Astrocyte (in vitro differentiated cells and primary cell): ENCODE data around the gene SSTR4. TPM values are rescaled to one million over a fixed set of nuclear protein-coding genes. Genes with fewer than 3 reads are reported as not detected.

Experiments used
- DNase-seq: peaks from one replicate; pipeline ENCODE4 v3.0.0-alpha.2; 2010; ENCODE audit warnings: low read depth
- FAIRE-seq: peaks from 2 replicates; lab custom pipeline; 2011; peaks lifted over from hg19 to GRCh38; lab: Jason Lieb, UNC
- H2AFZ ChIP-seq: 2 replicates; pipeline ENCODE4 v1.6.0; 2012; ENCODE audit warnings: low read depth, low read length, inconsistent platforms
- H3K27ac ChIP-seq: 2 replicates; pipeline ENCODE4 v1.5.1; 2011; ENCODE audit warnings: low read depth, low read length, inconsistent platforms
- H3K27me3 ChIP-seq: 2 replicates; pipeline ENCODE4 v1.6.0; 2011; ENCODE audit warnings: low read length, inconsistent platforms; ENCODE audit not compliant: insufficient read depth
- H3K36me3 ChIP-seq: 2 replicates; pipeline ENCODE4 v1.5.1; 2011; ENCODE audit warnings: low read length, inconsistent platforms; ENCODE audit not compliant: insufficient read depth
- H3K4me1 ChIP-seq: 2 replicates; pipeline ENCODE4 v1.5.1; 2011; ENCODE audit warnings: low read length, inconsistent platforms; ENCODE audit not compliant: insufficient read depth
- H3K4me2 ChIP-seq: 2 replicates; pipeline ENCODE4 v1.6.0; 2012; ENCODE audit warnings: low read length, inconsistent platforms
- H3K4me3 ChIP-seq: 2 replicates; pipeline ENCODE4 v1.5.1; 2011; ENCODE audit warnings: low read depth, mild to moderate bottlenecking, low read length, inconsistent platforms; ENCODE audit not compliant: insufficient read depth
- H3K79me2 ChIP-seq: 2 replicates; pipeline ENCODE4 v1.6.0; 2012; ENCODE audit warnings: mild to moderate bottlenecking, low read length, inconsistent platforms; ENCODE audit not compliant: insufficient read depth
- H3K9ac ChIP-seq: 2 replicates; pipeline ENCODE4 v1.6.0; 2012; ENCODE audit warnings: mild to moderate bottlenecking, low read length, inconsistent platforms
- H3K9me3 ChIP-seq: 2 replicates; pipeline ENCODE4 v1.5.1; 2012; ENCODE audit warnings: low read depth, mild to moderate bottlenecking, low read length, inconsistent platforms; ENCODE audit not compliant: insufficient read depth
- H4K20me1 ChIP-seq: 2 replicates; pipeline ENCODE4 v1.6.0; 2012; ENCODE audit warnings: low read length, inconsistent platforms; ENCODE audit not compliant: insufficient read depth
- H3K27ac Mint-ChIP-seq: one replicate; pipeline ENCODE4 v1.8.0; 2021; ENCODE audit warnings: mild to moderate bottlenecking, mixed read lengths; ENCODE audit not compliant: unreplicated experiment
- H3K27me3 Mint-ChIP-seq: one replicate; pipeline ENCODE4 v1.8.0; 2021; ENCODE audit warnings: low read depth, mixed read lengths; ENCODE audit not compliant: unreplicated experiment
- H3K36me3 Mint-ChIP-seq: one replicate; pipeline ENCODE4 v1.8.0; 2021; ENCODE audit warnings: low read depth, mixed read lengths; ENCODE audit not compliant: unreplicated experiment
- H3K4me1 Mint-ChIP-seq: one replicate; pipeline ENCODE4 v1.8.0; 2021; ENCODE audit warnings: low read depth, mixed read lengths; ENCODE audit not compliant: unreplicated experiment
- H3K4me3 Mint-ChIP-seq: one replicate; pipeline ENCODE4 v1.8.0; 2021; ENCODE audit warnings: mild to moderate bottlenecking, moderate library complexity, mixed read lengths; ENCODE audit not compliant: unreplicated experiment
- H3K9me3 Mint-ChIP-seq: one replicate; pipeline ENCODE4 v1.8.0; 2021; ENCODE audit warnings: mild to moderate bottlenecking, mixed read lengths; ENCODE audit not compliant: unreplicated experiment
- CTCF ChIP-seq: IDR thresholded peaks from 2 replicates; pipeline ENCODE4 v1.5.1; 2011; ENCODE audit warnings: low read depth, mild to moderate bottlenecking, inconsistent platforms, low read length, moderate library complexity; ENCODE audit not compliant: insufficient read depth
- EZH2 ChIP-seq: IDR thresholded peaks from 2 replicates; pipeline ENCODE4 v1.6.1; 2012; ENCODE audit warnings: mild to moderate bottlenecking, low read length, inconsistent platforms; ENCODE audit not compliant: insufficient read depth
- total RNA-seq: library from RNA; stranded (reverse); gene quantifications from 2 replicates; pipeline ENCODE4 v1.2.1, GENCODE V29; 2021

The SSTR4 gene
- total RNA-seq, 1 donor from 2014 or later = not detected

GRCh38 chr20:23084282-23084844 lies 49.3 kb downstream of the SSTR4 start:
- Histone ChIP-seq H3K27ac (no peak overlapping the region), H3K4me3 (no peak overlapping the region), H3K9me3 (no peaks in the 10 kb centered on the region), H3K4me2 (no peak overlapping the region), H3K27me3 (no peaks in the 10 kb centered on the region), H4K20me1 (no peaks in the 10 kb centered on the region), H3K79me2 (no peaks in the 10 kb centered on the region), H3K36me3 (no peaks in the 10 kb centered on the region), H2AFZ (no peak overlapping the region), H3K4me1 (peaks cover 7% of the 10 kb centered on the region), H3K9ac (no peak overlapping the region)
- Mint-ChIP-seq H3K27me3 (peaks cover 23% of the 10 kb centered on the region), H3K9me3 (peaks cover 1% of the 10 kb centered on the region), H3K4me1 (no peaks in the 10 kb centered on the region), H3K27ac (no peak overlapping the region), H3K36me3 (no peaks in the 10 kb centered on the region), H3K4me3 (no peak overlapping the region)
- no peak for DNase-seq
- no peak for FAIRE-seq
- TF ChIP-seq EZH2 (no peak), CTCF (no peak)

DNA sequence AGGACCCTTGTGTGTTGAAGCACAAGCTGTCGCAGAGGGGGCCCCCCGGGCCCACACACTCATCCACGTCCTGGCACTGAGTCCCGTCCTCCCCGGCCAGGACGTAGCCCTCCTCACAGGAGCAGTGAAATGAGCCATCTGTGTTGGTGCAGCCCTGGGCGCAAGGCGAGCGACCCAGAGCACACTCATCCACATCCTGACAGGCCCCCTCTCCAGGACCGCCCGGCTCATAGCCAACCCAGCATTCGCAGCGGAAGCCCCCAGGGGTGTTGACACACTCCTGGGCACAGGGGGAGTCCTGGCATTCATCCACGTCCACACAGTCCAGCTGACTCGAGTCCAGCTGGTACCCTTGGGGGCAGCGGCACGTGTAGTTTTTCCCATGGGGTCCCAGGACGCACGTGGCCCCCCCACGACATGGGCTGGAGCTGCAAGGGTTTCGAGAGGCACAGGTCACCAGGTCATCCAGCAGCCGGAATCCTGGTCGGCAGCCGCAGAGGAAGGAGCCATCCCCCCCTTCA lies 49.8 kb downstream of the SSTR4 start:
- Histone ChIP-seq H3K27me3 (no peaks in the 10 kb centered on the region), H3K36me3 (no peaks in the 10 kb centered on the region), H4K20me1 (no peaks in the 10 kb centered on the region), H2AFZ (no peak overlapping the region), H3K79me2 (no peaks in the 10 kb centered on the region), H3K27ac (no peak overlapping the region), H3K9me3 (no peaks in the 10 kb centered on the region), H3K4me3 (no peak overlapping the region), H3K4me1 (peaks cover 7% of the 10 kb centered on the region), H3K9ac (no peak overlapping the region), H3K4me2 (no peak overlapping the region)
- DNase-seq (no peak), FAIRE-seq (no peak)
- no peak overlapping the region for H3K4me3 Mint-ChIP-seq
- H3K27ac Mint-ChIP-seq = no peak overlapping the region
- no peaks in the 10 kb centered on the region for H3K4me1 Mint-ChIP-seq
- no peaks in the 10 kb centered on the region for H3K36me3 Mint-ChIP-seq
- peaks cover 1% of the 10 kb centered on the region for H3K9me3 Mint-ChIP-seq
- TF ChIP-seq CTCF (no peak), EZH2 (no peak)
- H3K27me3 Mint-ChIP-seq = peaks cover 23% of the 10 kb centered on the region

- no peaks in the 10 kb centered on the region for H3K36me3 ChIP-seq
- peaks cover 28% of the 10 kb centered on the region for H3K27me3 Mint-ChIP-seq
- no peak overlapping the region for H3K4me2 ChIP-seq
- peaks cover 7% of the 10 kb centered on the region for H3K4me1 ChIP-seq
- H3K9me3 ChIP-seq = no peaks in the 10 kb centered on the region
- H3K4me1 Mint-ChIP-seq = no peaks in the 10 kb centered on the region
- H3K27me3 ChIP-seq = no peaks in the 10 kb centered on the region
- no peak for TF ChIP-seq EZH2
- TF ChIP-seq CTCF = no peak
- H3K36me3 Mint-ChIP-seq = no peaks in the 10 kb centered on the region
- FAIRE-seq = no peak
- no peaks in the 10 kb centered on the region for H4K20me1 ChIP-seq
- H3K4me3 Mint-ChIP-seq = no peak overlapping the region
- H2AFZ ChIP-seq = peak overlapping the region; percentile 64
- H3K9me3 Mint-ChIP-seq = peaks cover 1% of the 10 kb centered on the region
- H3K4me3 ChIP-seq = no peak overlapping the region
- no peak overlapping the region for H3K27ac ChIP-seq
- H3K27ac Mint-ChIP-seq = no peak overlapping the region
- no peak overlapping the region for H3K9ac ChIP-seq
- H3K79me2 ChIP-seq = no peaks in the 10 kb centered on the region
- no peak for DNase-seq
Observed at GRCh38 chr20:23085436-23086055, 50.4 kb downstream of the SSTR4 start.
